Nephron progenitor cell (in vitro differentiated cells): ENCODE measurements around the gene TAGLN2.

ENCODE experiments used
- DNase-seq: peaks from one replicate; pipeline ENCODE4 v3.0.0; 2021
- H3K27ac Mint-ChIP-seq: 2 replicates; pipeline ENCODE4 v1.8.0; 2021; ENCODE audit warnings: mild to moderate bottlenecking, moderate library complexity, mixed read lengths
- H3K27me3 Mint-ChIP-seq: 2 replicates; pipeline ENCODE4 v1.8.0; 2021; ENCODE audit warnings: mild to moderate bottlenecking, low read depth, mixed read lengths; ENCODE audit not compliant: poor library complexity
- H3K36me3 Mint-ChIP-seq: 2 replicates; pipeline ENCODE4 v1.8.0; 2021; ENCODE audit warnings: low read depth, mixed read lengths
- H3K4me1 Mint-ChIP-seq: 2 replicates; pipeline ENCODE4 v1.8.0; 2021; ENCODE audit warnings: mixed read lengths
- H3K4me3 Mint-ChIP-seq: 2 replicates; pipeline ENCODE4 v1.8.0; 2021; ENCODE audit warnings: mild to moderate bottlenecking, moderate library complexity, mixed read lengths
- H3K9me3 Mint-ChIP-seq: 2 replicates; pipeline ENCODE4 v1.8.0; 2021; ENCODE audit warnings: mild to moderate bottlenecking, moderate library complexity, mixed read lengths
- TF ChIP-seq, protein P1 (sequence below): fragments of 200-600 bp; sonication (generic); IDR thresholded peaks from 2 replicates; pipeline ENCODE4 v1.5.0; 2021; ENCODE audit warnings: antibody characterized with exemption

TAGLN2 gene

DNA sequence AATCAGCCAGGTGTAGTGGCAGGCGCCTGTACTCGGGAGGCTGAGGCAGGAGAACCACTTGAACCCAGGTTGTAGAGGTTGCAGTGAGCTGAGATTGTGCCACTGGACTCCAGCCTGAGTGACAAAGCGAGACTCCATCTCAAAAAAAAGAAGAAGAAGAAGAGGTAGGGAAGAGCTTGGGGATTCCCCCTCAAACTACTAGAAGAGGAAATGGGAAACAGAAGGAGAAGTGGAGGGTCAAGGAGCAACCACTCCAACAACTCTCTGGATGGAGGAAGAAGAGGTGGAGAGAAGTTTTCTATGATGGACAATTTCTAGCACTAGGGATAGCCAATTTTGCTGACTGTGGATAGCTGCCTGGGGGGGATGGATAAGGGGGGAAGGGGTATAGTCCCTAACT is 43.6 kb upstream of the TAGLN2 start:
- Mint-ChIP-seq H3K36me3 (no peaks in the 10 kb centered on the region), H3K27ac (no peak overlapping the region), H3K4me1 (peaks cover 22% of the 10 kb centered on the region), H3K9me3 (no peaks in the 10 kb centered on the region), H3K27me3 (peaks cover 38% of the 10 kb centered on the region), H3K4me3 (no peak overlapping the region)
- TF ChIP-seq, protein P1, sequence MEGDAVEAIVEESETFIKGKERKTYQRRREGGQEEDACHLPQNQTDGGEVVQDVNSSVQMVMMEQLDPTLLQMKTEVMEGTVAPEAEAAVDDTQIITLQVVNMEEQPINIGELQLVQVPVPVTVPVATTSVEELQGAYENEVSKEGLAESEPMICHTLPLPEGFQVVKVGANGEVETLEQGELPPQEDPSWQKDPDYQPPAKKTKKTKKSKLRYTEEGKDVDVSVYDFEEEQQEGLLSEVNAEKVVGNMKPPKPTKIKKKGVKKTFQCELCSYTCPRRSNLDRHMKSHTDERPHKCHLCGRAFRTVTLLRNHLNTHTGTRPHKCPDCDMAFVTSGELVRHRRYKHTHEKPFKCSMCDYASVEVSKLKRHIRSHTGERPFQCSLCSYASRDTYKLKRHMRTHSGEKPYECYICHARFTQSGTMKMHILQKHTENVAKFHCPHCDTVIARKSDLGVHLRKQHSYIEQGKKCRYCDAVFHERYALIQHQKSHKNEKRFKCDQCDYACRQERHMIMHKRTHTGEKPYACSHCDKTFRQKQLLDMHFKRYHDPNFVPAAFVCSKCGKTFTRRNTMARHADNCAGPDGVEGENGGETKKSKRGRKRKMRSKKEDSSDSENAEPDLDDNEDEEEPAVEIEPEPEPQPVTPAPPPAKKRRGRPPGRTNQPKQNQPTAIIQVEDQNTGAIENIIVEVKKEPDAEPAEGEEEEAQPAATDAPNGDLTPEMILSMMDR: no peak
- no peak for DNase-seq

DNA sequence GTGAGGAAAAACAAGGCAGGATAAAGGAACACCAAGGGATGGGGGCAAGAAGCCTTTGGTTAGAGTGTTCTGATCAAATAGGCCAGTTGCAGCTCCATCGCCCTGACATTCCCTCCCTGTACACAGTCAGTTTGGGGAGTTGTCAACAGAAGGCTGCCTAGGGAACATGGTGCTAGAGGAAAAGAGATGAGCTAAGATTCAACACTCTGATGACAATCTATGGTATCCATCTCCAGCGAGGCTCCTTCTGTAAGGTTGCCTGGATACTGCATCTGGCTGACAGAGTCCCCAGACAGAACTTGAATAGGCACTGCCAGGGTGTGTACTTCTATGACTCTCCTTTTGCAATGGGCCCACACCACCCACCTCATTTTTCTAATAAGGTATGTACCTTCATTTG is 40.0 kb upstream of the TAGLN2 start:
- Mint-ChIP-seq H3K27ac (no peak overlapping the region), H3K27me3 (peaks cover 55% of the 10 kb centered on the region)

GRCh38 chr1:159964144-159964543 is 38.8 kb upstream of the TAGLN2 start:
- TF ChIP-seq, protein P1: no peak
- H3K9me3 Mint-ChIP-seq: no peaks in the 10 kb centered on the region
- no peak for DNase-seq
- no peak overlapping the region for H3K27ac Mint-ChIP-seq
- peaks cover 52% of the 10 kb centered on the region for H3K27me3 Mint-ChIP-seq
- no peaks in the 10 kb centered on the region for H3K4me1 Mint-ChIP-seq
- H3K36me3 Mint-ChIP-seq: no peaks in the 10 kb centered on the region
- H3K4me3 Mint-ChIP-seq: no peak overlapping the region

More for the DNA sequence above, 40.0 kb upstream of the TAGLN2 start:
- Mint-ChIP-seq H3K36me3 (no peaks in the 10 kb centered on the region), H3K9me3 (no peaks in the 10 kb centered on the region), H3K4me3 (no peak overlapping the region), H3K4me1 (no peaks in the 10 kb centered on the region)
- TF ChIP-seq, protein P1: no peak
- DNase-seq: no peak

DNA sequence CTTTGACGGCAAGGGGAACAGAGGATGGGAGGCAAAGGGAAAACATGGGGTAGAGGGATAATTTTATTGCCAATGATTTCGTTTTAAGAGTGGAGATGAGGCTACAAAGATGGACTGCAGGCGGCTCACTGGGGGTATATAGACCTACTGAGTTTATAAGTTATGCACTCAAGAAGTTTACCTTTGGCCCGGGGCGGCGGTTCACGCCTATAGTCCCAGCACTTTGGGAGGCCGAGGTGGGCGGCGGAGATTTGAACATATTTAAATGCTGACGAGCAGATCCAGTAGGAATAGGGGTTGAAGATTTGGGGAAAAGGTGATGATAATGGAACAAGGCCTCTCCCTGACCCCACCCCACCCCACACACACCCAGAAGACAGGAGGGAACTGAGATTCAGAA is 36.9 kb upstream of the TAGLN2 start:
- no peak for DNase-seq
- Mint-ChIP-seq H3K4me1 (no peaks in the 10 kb centered on the region), H3K36me3 (no peaks in the 10 kb centered on the region), H3K4me3 (no peak overlapping the region), H3K9me3 (no peaks in the 10 kb centered on the region), H3K27me3 (peaks cover 37% of the 10 kb centered on the region), H3K27ac (no peak overlapping the region)
- TF ChIP-seq, protein P1: no peak

DNA sequence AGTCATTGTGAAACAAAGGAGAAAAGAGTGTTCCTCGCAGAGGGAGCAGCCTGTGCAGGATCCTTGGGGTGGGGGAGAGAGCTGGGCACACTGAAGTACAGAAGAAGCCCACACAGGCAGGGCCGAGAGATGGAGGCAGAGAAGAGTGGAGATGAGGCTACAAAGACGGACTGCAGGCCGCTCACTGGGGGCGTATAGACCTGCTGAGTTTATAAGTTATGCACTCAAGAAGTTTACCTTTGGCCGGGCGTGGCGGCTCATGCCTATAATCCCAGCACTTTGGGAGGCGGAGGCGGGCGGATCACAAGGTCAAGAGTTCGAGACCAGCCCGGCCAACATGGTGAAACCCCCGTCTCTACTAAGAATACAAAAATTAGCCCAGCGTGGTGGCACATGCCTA is 36.3 kb upstream of the TAGLN2 start:
- Mint-ChIP-seq H3K4me3 (no peak overlapping the region), H3K27ac (no peak overlapping the region), H3K9me3 (no peaks in the 10 kb centered on the region), H3K27me3 (peaks cover 40% of the 10 kb centered on the region), H3K36me3 (no peaks in the 10 kb centered on the region), H3K4me1 (no peaks in the 10 kb centered on the region)
- TF ChIP-seq, protein P1: no peak
- no peak for DNase-seq

GRCh38 chr1:159960721-159961381 is 35.5 kb upstream of the TAGLN2 start:
- no peak overlapping the region for H3K4me3 Mint-ChIP-seq

More at GRCh38 chr1:159960721-159961381, 35.5 kb upstream of the TAGLN2 start:
- peaks cover 36% of the 10 kb centered on the region for H3K27me3 Mint-ChIP-seq
- no peaks in the 10 kb centered on the region for H3K4me1 Mint-ChIP-seq
- DNase-seq: no peak
- no peak overlapping the region for H3K27ac Mint-ChIP-seq
- H3K36me3 Mint-ChIP-seq: no peaks in the 10 kb centered on the region
- H3K9me3 Mint-ChIP-seq: no peaks in the 10 kb centered on the region
- TF ChIP-seq, protein P1: no peak
